ENCODE measurements around the gene NCAN.

DNA sequence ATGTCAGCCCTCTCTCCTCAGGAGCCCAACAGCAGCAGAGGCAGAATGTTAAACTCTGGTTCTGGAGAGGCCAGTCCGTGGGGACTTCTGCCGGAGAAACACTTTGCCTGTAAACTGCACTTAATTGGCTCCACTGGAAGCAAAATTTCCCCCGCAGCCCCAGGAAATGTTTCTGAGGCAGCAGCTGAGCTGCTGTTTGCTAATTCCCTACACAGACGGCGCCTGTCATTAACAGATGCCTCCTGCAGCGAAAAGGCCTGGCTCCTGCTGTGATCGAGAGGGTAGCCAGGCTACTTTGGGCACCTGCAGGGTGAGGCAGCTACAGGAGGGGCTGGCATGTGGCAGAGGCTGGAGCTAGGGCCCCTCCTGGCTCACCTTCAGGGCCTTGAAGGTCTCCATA lies 66.6 kb downstream of the NCAN start:
- TF ChIP-seq, protein P1, sequence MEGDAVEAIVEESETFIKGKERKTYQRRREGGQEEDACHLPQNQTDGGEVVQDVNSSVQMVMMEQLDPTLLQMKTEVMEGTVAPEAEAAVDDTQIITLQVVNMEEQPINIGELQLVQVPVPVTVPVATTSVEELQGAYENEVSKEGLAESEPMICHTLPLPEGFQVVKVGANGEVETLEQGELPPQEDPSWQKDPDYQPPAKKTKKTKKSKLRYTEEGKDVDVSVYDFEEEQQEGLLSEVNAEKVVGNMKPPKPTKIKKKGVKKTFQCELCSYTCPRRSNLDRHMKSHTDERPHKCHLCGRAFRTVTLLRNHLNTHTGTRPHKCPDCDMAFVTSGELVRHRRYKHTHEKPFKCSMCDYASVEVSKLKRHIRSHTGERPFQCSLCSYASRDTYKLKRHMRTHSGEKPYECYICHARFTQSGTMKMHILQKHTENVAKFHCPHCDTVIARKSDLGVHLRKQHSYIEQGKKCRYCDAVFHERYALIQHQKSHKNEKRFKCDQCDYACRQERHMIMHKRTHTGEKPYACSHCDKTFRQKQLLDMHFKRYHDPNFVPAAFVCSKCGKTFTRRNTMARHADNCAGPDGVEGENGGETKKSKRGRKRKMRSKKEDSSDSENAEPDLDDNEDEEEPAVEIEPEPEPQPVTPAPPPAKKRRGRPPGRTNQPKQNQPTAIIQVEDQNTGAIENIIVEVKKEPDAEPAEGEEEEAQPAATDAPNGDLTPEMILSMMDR (IDR thresholded peaks at IDR 0.05), result no peak
- no peak for TF ChIP-seq POLR2A (IDR thresholded peaks at IDR 0.05)
